Measurements from ENCODE around the gene PCIF1.

DNA sequence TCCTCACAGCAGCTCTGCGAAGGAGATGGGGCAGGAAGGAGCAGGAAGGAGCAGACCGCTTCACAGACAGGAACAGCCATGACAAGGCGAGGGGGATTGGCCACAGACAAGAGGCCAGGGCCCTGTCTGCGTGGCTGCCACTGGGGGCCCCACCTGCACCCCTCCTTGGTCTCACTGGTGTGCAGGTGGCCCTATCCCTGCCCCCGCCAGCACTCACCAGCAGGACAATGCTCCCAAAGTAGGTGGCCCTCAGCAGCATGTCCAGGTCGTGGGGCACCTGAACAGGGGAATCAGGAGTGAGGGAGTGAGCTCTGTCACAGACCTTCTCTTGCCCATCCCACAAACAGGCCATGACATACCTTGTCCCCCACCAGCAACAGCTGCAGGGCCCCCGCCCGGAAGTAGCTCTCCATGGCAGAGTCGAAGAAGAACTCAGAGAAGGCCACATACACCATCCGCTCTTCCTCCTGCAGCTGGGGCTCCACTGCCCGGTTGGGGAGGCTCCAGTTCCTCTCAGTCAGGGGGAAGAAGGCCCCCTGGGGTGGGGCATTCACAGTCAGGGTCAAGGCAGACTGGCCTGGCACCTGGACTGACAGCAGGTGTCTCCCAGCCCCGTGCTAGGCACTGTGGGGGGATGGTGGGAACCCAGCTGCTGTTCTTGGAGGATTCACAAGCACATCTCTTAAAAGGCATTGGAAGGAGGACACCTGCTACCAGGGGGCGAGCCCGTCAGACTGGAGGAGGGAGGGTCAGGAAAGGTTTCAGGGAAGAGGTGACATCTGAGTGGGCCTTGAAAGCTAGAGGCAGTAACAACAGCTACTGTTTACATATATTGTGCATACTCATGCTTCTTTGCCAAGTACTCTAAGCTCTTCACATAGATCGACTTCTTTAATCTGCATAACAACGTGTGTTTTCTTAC lies 29.6 kb upstream of the PCIF1 start:
- TF ChIP-seq, protein P1, sequence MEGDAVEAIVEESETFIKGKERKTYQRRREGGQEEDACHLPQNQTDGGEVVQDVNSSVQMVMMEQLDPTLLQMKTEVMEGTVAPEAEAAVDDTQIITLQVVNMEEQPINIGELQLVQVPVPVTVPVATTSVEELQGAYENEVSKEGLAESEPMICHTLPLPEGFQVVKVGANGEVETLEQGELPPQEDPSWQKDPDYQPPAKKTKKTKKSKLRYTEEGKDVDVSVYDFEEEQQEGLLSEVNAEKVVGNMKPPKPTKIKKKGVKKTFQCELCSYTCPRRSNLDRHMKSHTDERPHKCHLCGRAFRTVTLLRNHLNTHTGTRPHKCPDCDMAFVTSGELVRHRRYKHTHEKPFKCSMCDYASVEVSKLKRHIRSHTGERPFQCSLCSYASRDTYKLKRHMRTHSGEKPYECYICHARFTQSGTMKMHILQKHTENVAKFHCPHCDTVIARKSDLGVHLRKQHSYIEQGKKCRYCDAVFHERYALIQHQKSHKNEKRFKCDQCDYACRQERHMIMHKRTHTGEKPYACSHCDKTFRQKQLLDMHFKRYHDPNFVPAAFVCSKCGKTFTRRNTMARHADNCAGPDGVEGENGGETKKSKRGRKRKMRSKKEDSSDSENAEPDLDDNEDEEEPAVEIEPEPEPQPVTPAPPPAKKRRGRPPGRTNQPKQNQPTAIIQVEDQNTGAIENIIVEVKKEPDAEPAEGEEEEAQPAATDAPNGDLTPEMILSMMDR (IDR thresholded peaks at IDR 0.05) = no peak
- TF ChIP-seq EZH2 (IDR thresholded peaks at IDR 0.05) (no peak), EZH2phosphoT487 (IDR thresholded peaks at IDR 0.05) (no peak)
